HepG2 (cell line): ENCODE measurements around the gene MRPS14. TPM values are rescaled to one million over a fixed set of nuclear protein-coding genes. Genes with fewer than 3 reads are reported as not detected.
A peak's percentile ranks its signal among the peaks of the same experiment; 100 is the strongest.

Experiments
- HES4 ChIP-seq: sonication (generic); formaldehyde crosslinking; IDR thresholded peaks from 2 replicates; pipeline ENCODE4 v1.9.0; 2021; ENCODE audit warnings: mild to moderate bottlenecking, missing genetic modification reagents, borderline replicate concordance
- MLLT10 ChIP-seq: sonication (generic); formaldehyde crosslinking; IDR thresholded peaks from 2 replicates; pipeline ENCODE4 v1.4.0; 2020; ENCODE audit warnings: missing genetic modification reagents
- SAP130 ChIP-seq: IDR thresholded peaks from 2 replicates; pipeline ENCODE4 v1.6.1; 2016; ENCODE audit warnings: low read depth
- SETDB1 ChIP-seq: sonication (generic); formaldehyde crosslinking; IDR thresholded peaks from 2 replicates; pipeline ENCODE4 v1.5.1; 2020; ENCODE audit warnings: missing genetic modification reagents, mild to moderate bottlenecking, borderline replicate concordance
- THAP11 ChIP-seq: IDR thresholded peaks from 2 replicates; pipeline ENCODE4 v1.6.1; 2016; ENCODE audit warnings: missing biosample characterization, missing genetic modification reagents
- TRIM24 ChIP-seq: sonication (generic); formaldehyde crosslinking; IDR thresholded peaks from 2 replicates; pipeline ENCODE4 v1.8.0; 2022; ENCODE audit warnings: mild to moderate bottlenecking, missing genetic modification reagents
- ZBTB3 ChIP-seq: sonication (generic); formaldehyde crosslinking; IDR thresholded peaks from 2 replicates; pipeline ENCODE4 v1.4.0; 2020; ENCODE audit warnings: low read depth, mild to moderate bottlenecking, moderate library complexity, missing genetic modification reagents, borderline replicate concordance
- ZBTB42 ChIP-seq: sonication (generic); formaldehyde crosslinking; IDR thresholded peaks from 2 replicates; pipeline ENCODE4 v1.5.0; 2020; ENCODE audit warnings: mild to moderate bottlenecking, missing genetic modification reagents
- ZNF256 ChIP-seq: sonication (generic); formaldehyde crosslinking; conservative IDR thresholded peaks from 2 replicates; pipeline ENCODE4 v1.4.0; 2020; ENCODE audit warnings: missing genetic modification reagents
- ZNF354B ChIP-seq: sonication (generic); formaldehyde crosslinking; IDR thresholded peaks from 2 replicates; pipeline ENCODE4 v1.8.0; 2022; ENCODE audit warnings: mild to moderate bottlenecking, missing genetic modification reagents
- polyA plus RNA-seq, 8 experiments: library from polyadenylated mRNA; depleted of rRNA in 3 of 8; stranded (reverse) in 7 of 8; unstranded in 1 of 8; fragments of >200 nt; fragmentation: Illumina TruSeq in 4 of 8; extraction: Trizol in 4 of 8; gene quantifications; 2 replicates each; pipeline versions ENCODE4 v1.2.1 to v1.2.3, GENCODE V29; 2011 to 2016; ENCODE audit warnings: low read depth in 4 of 8, missing spikeins in 1 of 8, mixed read lengths in 1 of 8; ENCODE audit not compliant: insufficient read depth in 1 of 8
- total RNA-seq, 5 experiments: library from RNA; depleted of rRNA; stranded (reverse); fragments of >200 nt; fragmentation: Illumina TruSeq; extraction: Trizol; gene quantifications; 2 replicates each; pipeline ENCODE4 v1.2.3, GENCODE V29; 2016; ENCODE audit warnings: low read depth in 1 of 5
- TF ChIP-seq, protein P1 (sequence below): sonication (generic); formaldehyde crosslinking; IDR thresholded peaks from 2 replicates; pipeline ENCODE4 v1.9.0; 2022; ENCODE audit warnings: low read depth, missing genetic modification reagents
- TF ChIP-seq, protein P2 (sequence below): sonication (generic); formaldehyde crosslinking; IDR thresholded peaks from 2 replicates; pipeline ENCODE4 v1.9.0; 2021; ENCODE audit warnings: mild to moderate bottlenecking, missing genetic modification reagents
- TF ChIP-seq, protein P3 (sequence below): sonication (generic); formaldehyde crosslinking; IDR thresholded peaks from 2 replicates; pipeline ENCODE4 v1.8.0; 2022; ENCODE audit warnings: mild to moderate bottlenecking, missing genetic modification reagents, borderline replicate concordance
- TF ChIP-seq, protein P4 (sequence below): sonication (generic); formaldehyde crosslinking; IDR thresholded peaks from 2 replicates; pipeline ENCODE4 v1.5.0; 2020; ENCODE audit warnings: missing genetic modification reagents
- TF ChIP-seq, protein P5 (sequence below): sonication (generic); formaldehyde crosslinking; IDR thresholded peaks from 2 replicates; pipeline ENCODE4 v1.5.0; 2020; ENCODE audit warnings: missing genetic modification reagents, mild to moderate bottlenecking, borderline replicate concordance
- TF ChIP-seq, protein P6 (sequence below): IDR thresholded peaks from 2 replicates; pipeline ENCODE4 v1.6.1; 2016; ENCODE audit warnings: low read depth, borderline replicate concordance

MRPS14 gene
- total and polyA plus RNA-seq, 2 of the 13 experiments (the other 11 are each of a cell fraction or from before 2014, with no cell fraction given) = 36.6 to 43.2 TPM

DNA sequence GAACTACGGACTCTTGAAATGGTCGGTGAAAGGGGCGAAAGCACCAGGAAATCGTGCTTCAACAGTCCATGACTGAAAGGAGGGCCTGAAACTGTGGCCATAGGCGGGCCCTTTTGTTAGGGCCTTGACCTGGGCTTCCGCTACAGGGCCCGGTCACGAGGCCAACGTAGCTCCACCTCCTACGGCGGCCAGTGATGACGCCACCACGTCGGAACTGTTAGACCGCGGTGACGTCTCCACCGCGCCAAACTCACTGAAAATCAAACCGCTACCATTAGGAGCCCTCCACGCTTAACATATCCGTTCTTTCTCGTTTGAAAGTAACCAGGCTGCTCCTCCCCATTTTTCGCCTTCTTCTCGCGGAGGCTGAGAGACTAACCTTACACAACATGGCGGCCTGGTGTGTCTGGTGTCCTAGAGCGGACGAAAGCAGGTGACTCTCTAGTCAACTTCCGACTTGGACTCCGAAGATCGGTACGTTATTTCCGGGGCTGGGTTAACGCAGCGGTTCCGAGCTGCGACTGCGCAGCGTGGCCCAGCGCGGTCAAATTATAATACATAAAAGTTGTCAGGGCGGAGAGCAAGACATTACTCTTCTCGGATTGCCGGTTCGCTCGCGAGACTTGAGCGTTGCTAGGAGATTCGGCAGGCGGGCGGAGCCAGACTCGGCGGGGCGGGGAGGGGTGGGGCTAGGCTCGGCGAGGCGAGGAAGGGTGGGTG lies 23.8 kb downstream of the MRPS14 start (continued):
- TF ChIP-seq ZNF256 (CRISPR knock-in tag) = no peak
- TF ChIP-seq SETDB1 (CRISPR knock-in tag) = no peak
- peak; percentile 88 for TF ChIP-seq SAP130 (CRISPR knock-in tag)
- TF ChIP-seq, protein P1, sequence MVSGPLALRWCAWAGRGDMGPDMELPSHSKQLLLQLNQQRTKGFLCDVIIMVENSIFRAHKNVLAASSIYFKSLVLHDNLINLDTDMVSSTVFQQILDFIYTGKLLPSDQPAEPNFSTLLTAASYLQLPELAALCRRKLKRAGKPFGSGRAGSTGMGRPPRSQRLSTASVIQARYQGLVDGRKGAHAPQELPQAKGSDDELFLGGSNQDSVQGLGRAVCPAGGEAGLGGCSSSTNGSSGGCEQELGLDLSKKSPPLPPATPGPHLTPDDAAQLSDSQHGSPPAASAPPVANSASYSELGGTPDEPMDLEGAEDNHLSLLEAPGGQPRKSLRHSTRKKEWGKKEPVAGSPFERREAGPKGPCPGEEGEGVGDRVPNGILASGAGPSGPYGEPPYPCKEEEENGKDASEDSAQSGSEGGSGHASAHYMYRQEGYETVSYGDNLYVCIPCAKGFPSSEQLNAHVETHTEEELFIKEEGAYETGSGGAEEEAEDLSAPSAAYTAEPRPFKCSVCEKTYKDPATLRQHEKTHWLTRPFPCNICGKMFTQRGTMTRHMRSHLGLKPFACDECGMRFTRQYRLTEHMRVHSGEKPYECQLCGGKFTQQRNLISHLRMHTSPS (CRISPR knock-in tag) = no peak
- peak; percentile 92 for TF ChIP-seq ZBTB42 (CRISPR knock-in tag)
- TF ChIP-seq, protein P2, sequence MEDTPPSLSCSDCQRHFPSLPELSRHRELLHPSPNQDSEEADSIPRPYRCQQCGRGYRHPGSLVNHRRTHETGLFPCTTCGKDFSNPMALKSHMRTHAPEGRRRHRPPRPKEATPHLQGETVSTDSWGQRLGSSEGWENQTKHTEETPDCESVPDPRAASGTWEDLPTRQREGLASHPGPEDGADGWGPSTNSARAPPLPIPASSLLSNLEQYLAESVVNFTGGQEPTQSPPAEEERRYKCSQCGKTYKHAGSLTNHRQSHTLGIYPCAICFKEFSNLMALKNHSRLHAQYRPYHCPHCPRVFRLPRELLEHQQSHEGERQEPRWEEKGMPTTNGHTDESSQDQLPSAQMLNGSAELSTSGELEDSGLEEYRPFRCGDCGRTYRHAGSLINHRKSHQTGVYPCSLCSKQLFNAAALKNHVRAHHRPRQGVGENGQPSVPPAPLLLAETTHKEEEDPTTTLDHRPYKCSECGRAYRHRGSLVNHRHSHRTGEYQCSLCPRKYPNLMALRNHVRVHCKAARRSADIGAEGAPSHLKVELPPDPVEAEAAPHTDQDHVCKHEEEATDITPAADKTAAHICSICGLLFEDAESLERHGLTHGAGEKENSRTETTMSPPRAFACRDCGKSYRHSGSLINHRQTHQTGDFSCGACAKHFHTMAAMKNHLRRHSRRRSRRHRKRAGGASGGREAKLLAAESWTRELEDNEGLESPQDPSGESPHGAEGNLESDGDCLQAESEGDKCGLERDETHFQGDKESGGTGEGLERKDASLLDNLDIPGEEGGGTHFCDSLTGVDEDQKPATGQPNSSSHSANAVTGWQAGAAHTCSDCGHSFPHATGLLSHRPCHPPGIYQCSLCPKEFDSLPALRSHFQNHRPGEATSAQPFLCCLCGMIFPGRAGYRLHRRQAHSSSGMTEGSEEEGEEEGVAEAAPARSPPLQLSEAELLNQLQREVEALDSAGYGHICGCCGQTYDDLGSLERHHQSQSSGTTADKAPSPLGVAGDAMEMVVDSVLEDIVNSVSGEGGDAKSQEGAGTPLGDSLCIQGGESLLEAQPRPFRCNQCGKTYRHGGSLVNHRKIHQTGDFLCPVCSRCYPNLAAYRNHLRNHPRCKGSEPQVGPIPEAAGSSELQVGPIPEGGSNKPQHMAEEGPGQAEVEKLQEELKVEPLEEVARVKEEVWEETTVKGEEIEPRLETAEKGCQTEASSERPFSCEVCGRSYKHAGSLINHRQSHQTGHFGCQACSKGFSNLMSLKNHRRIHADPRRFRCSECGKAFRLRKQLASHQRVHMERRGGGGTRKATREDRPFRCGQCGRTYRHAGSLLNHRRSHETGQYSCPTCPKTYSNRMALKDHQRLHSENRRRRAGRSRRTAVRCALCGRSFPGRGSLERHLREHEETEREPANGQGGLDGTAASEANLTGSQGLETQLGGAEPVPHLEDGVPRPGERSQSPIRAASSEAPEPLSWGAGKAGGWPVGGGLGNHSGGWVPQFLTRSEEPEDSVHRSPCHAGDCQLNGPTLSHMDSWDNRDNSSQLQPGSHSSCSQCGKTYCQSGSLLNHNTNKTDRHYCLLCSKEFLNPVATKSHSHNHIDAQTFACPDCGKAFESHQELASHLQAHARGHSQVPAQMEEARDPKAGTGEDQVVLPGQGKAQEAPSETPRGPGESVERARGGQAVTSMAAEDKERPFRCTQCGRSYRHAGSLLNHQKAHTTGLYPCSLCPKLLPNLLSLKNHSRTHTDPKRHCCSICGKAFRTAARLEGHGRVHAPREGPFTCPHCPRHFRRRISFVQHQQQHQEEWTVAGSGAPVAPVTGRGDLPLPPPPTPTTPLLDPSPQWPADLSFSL (CRISPR knock-in tag) = no peak
- no peak for TF ChIP-seq ZNF354B (CRISPR knock-in tag)
- TF ChIP-seq, protein P3, sequence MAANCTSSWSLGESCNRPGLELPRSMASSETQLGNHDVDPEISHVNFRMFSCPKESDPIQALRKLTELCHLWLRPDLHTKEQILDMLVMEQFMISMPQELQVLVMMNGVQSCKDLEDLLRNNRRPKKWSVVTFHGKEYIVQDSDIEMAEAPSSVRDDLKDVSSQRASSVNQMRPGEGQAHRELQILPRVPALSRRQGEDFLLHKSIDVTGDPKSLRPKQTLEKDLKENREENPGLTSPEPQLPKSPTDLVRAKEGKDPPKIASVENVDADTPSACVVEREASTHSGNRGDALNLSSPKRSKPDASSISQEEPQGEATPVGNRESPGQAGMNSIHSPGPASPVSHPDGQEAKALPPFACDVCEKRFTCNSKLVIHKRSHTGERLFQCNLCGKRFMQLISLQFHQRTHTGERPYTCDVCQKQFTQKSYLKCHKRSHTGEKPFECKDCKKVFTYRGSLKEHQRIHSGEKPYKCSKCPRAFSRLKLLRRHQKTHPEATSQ (CRISPR knock-in tag) = 0 out of 2 replicates have a peak, but pooled peaks have one; percentile 55
- TF ChIP-seq, protein P4, sequence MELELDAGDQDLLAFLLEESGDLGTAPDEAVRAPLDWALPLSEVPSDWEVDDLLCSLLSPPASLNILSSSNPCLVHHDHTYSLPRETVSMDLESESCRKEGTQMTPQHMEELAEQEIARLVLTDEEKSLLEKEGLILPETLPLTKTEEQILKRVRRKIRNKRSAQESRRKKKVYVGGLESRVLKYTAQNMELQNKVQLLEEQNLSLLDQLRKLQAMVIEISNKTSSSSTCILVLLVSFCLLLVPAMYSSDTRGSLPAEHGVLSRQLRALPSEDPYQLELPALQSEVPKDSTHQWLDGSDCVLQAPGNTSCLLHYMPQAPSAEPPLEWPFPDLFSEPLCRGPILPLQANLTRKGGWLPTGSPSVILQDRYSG = no peak
- TF ChIP-seq TRIM24 (CRISPR knock-in tag) = no peak
- TF ChIP-seq MLLT10 (CRISPR knock-in tag) = no peak
- TF ChIP-seq, protein P5, sequence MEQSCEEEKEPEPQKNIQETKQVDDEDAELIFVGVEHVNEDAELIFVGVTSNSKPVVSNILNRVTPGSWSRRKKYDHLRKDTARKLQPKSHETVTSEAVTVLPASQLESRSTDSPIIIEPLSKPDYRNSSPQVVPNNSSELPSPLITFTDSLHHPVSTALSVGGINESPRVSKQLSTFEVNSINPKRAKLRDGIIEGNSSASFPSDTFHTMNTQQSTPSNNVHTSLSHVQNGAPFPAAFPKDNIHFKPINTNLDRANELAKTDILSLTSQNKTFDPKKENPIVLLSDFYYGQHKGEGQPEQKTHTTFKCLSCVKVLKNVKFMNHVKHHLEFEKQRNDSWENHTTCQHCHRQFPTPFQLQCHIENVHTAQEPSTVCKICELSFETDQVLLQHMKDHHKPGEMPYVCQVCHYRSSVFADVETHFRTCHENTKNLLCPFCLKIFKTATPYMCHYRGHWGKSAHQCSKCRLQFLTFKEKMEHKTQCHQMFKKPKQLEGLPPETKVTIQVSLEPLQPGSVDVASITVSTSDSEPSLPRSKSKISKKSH (CRISPR knock-in tag) = no peak
- no peak for TF ChIP-seq ZBTB3 (CRISPR knock-in tag)
- TF ChIP-seq, protein P6, sequence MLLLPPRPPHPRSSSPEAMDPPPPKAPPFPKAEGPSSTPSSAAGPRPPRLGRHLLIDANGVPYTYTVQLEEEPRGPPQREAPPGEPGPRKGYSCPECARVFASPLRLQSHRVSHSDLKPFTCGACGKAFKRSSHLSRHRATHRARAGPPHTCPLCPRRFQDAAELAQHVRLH (CRISPR knock-in tag) = no peak; the same call in 1 of the 2 replicates
- TF ChIP-seq HES4 (CRISPR knock-in tag) = peak; percentile 41; the same call in 1 of the 2 replicates
- TF ChIP-seq THAP11 (CRISPR knock-in tag) = peak; percentile 96
